Upper lobe of left lung (tissue), 6 donors: ENCODE measurements around the gene FRYL. TPM values are rescaled to one million over a fixed set of nuclear protein-coding genes. Genes with fewer than 3 reads are reported as not detected.
A peak's percentile ranks its signal among the peaks of the same experiment; 100 is the strongest.
"Not testable (repeated sequence)": the region's sequence is repeated elsewhere in the genome, so short reads cannot be mapped to it uniquely, and the experiment has no call there.

Experiments used
- ATAC-seq, 2 donors: fragments of 200-7000 bp; cut with Tn5 transposase; one replicate each; pipeline ENCODE4 v1.9.1; 2022; ENCODE audit warnings: mild to moderate bottlenecking in 2 of 2, moderate library complexity in 2 of 2; ENCODE audit not compliant: low FRiP score in 2 of 2
- DNase-seq, 2 donors: peaks; one replicate each; pipeline ENCODE4 v3.0.0-alpha.2; 2019 to 2020
- H3K27ac ChIP-seq, 4 donors: fragments of 200-600 bp; sonication (generic); one replicate each; pipeline ENCODE4 v1.5.1; 2016 to 2019
- H3K27me3 ChIP-seq, 4 donors: fragments of 200-600 bp; sonication (generic); one replicate each; pipeline ENCODE4 v1.5.1; 2017 to 2019
- H3K36me3 ChIP-seq, 4 donors: fragments of 200-600 bp; sonication (generic); one replicate each; pipeline ENCODE4 v1.5.1; 2016 to 2019
- H3K4me1 ChIP-seq, 4 donors: fragments of 200-600 bp; sonication (generic); one replicate each; pipeline ENCODE4 v1.5.1; 2018 to 2019
- H3K4me3 ChIP-seq, 4 donors: fragments of 200-600 bp; sonication (generic); one replicate each; pipeline ENCODE4 v1.5.1; 2017 to 2019; ENCODE audit warnings: mild to moderate bottlenecking in 2 of 4, moderate library complexity in 1 of 4
- H3K9me3 ChIP-seq, 4 donors: fragments of 200-600 bp; sonication (generic); one replicate each; pipeline ENCODE4 v1.5.1; 2018 to 2019
- EP300 ChIP-seq, 4 donors: sonication (generic); formaldehyde crosslinking; IDR thresholded peaks; one replicate each; pipeline ENCODE4 v1.5.1; 2017; ENCODE audit warnings: antibody characterized with exemption in 4 of 4, control low read depth in 2 of 4
- POLR2A ChIP-seq, 4 donors: fragments of 450-650 bp; IDR thresholded peaks; one replicate each; pipeline ENCODE4 v1.5.1; 2016 to 2017; ENCODE audit warnings: antibody characterized with exemption in 4 of 4, mild to moderate bottlenecking in 2 of 4
- POLR2AphosphoS5 ChIP-seq, 2 donors: sonication (generic); formaldehyde crosslinking; IDR thresholded peaks; one replicate each; pipeline ENCODE4 v1.5.1; 2017; ENCODE audit warnings: antibody characterized with exemption in 2 of 2
- WGBS, 2 donors: methylation state at CpG; one replicate each; pipeline ENCODE4 v1.1.5; 2017 to 2018; 5-methylcytosine and 5-hydroxymethylcytosine counted together
- total RNA-seq, 6 donors: library from RNA; depleted of rRNA in 4 of 6; stranded (reverse); fragments of >200 nt in 4 of 6; gene quantifications; one replicate each; pipeline versions ENCODE4 v1.1.0 to v1.2.1, GENCODE V29; 2016 to 2021
- TF ChIP-seq, protein P1 (sequence below), 6 experiments: fragments of 450-650 bp in 4 of 6; fragments of 200-600 bp in 2 of 6; sonication (generic) in 2 of 6; IDR thresholded peaks; one replicate each; pipeline ENCODE4 v1.5.1; 2016 to 2019; ENCODE audit warnings: antibody characterized with exemption in 6 of 6
- donor health status: DM: no; HTN: no; CAD: no; lungs with moderate emphysema.
- donor health status: DM: no; HTN: yes; CAD: no; lungs with severe emphysema.

Gene FRYL
- 10 to 100 TPM; 48.6 to 96.9 (median 69.2) TPM for total RNA-seq

DNA sequence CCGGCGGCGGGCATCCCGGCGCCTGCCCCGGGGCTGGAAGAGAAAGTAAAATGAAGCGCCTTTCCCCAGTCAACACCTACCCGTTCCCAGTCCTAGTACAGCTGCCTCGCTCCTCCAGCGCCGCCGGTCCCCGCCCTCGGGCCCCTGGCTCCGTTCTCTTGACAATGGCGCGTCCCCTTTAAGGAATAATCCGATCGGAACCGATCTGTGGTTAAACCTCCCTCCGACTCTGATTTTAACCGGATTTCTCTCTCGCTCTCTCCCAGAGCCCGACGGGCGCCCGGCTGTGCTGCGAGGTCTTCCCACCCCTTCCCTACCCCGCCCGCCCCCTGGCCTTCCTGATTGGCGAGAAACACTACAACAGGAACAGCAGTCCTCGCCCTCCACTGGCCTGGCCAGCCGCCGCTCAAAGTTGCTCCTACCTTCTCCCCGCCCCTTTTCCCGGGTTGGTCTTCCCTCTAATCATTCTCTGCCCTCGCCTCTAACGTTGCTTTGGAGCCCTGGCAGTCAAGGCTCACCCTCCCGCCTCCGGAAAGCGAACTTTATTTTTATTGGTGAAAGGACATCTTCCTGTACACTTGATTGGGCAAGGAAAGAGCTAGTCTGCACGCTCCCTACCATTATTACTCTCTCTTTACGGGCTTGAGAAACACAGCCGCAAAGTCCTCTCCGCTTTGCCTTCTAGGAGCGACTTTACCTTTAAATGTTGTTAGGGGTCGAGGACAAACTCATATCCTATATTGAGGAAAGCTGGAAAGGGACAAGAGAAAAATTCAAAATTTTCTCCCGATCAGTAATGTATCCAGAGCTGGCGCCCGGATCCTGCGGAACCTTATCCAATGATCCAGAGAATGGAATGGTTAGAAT is at the start of gene FRYL:
TSS of gene FRYL (minus strand) at position 282 of the 867 bp plus-strand sequence. CDS start 145,869 bp downstream, outside the sequence.
- Histone ChIP-seq H3K4me1 (peaks cover 27 to 37% (median 32%) of the 10 kb centered on the region in 4 donors), H3K27me3 (no peaks in the 10 kb centered on the region), H3K4me3 (peak within 1 kb of the TSS; percentile 85 to 98 (median 88)), H3K27ac (peak within 1 kb of the TSS; percentile 96 to 98 (median 98)), H3K9me3 (no peaks in the 10 kb centered on the region), H3K36me3 (no peaks in the 10 kb centered on the region)
- peak in 2 of 4 donors; percentile 50 to 68 for TF ChIP-seq POLR2A (IDR thresholded peaks at IDR 0.05)
- TF ChIP-seq, protein P1, sequence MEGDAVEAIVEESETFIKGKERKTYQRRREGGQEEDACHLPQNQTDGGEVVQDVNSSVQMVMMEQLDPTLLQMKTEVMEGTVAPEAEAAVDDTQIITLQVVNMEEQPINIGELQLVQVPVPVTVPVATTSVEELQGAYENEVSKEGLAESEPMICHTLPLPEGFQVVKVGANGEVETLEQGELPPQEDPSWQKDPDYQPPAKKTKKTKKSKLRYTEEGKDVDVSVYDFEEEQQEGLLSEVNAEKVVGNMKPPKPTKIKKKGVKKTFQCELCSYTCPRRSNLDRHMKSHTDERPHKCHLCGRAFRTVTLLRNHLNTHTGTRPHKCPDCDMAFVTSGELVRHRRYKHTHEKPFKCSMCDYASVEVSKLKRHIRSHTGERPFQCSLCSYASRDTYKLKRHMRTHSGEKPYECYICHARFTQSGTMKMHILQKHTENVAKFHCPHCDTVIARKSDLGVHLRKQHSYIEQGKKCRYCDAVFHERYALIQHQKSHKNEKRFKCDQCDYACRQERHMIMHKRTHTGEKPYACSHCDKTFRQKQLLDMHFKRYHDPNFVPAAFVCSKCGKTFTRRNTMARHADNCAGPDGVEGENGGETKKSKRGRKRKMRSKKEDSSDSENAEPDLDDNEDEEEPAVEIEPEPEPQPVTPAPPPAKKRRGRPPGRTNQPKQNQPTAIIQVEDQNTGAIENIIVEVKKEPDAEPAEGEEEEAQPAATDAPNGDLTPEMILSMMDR (IDR thresholded peaks at IDR 0.05) = no peak
- no peak for TF ChIP-seq EP300 (IDR thresholded peaks at IDR 0.05)
- TF ChIP-seq POLR2AphosphoS5 (IDR thresholded peaks at IDR 0.05) = peak; percentile 23 to 76
- ATAC-seq (peak; percentile 96 to 99), DNase-seq (peak; percentile 100)
- 0% methylated on average over 41 to 49 of the region's 51 CpGs for WGBS, 2 donors

DNA sequence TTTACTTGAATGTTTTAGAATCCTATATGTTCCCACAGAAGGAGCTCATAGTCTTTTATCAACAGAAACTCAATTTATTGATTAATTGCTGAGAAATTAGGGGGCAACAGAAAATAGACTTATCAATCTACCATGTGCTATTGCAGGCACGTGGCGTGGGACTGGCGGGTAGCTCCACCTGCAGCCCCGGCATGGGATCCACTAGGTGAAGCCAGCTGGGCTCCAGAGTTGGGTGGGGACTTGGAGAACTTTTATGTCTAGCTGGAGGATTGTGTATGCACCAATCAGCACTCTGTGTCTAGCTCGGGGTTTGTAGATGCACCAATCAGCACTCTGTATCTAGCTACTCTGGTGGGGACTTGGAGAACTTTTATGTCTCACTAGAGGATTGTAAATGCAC is 47.5 kb upstream of the FRYL start:
- WGBS, 2 donors = 86 to 91% methylated on average over 5 of the region's 5 CpGs
- H3K4me3 ChIP-seq = no peak overlapping the region
- H3K4me1 ChIP-seq = peaks cover 8 to 15% (median 9%) of the 10 kb centered on the region in 4 donors
- H3K27ac ChIP-seq = no peak overlapping the region
- no peaks in the 10 kb centered on the region for H3K9me3 ChIP-seq
- no peaks in the 10 kb centered on the region for H3K27me3 ChIP-seq
- TF ChIP-seq POLR2AphosphoS5 (IDR thresholded peaks at IDR 0.05) = no peak
- TF ChIP-seq POLR2A (IDR thresholded peaks at IDR 0.05) = no peak
- no peak for TF ChIP-seq EP300 (IDR thresholded peaks at IDR 0.05)
- TF ChIP-seq, protein P1 (IDR thresholded peaks at IDR 0.05) = no peak
- ATAC-seq (no peak), DNase-seq (no peak)
- no peaks in the 10 kb centered on the region for H3K36me3 ChIP-seq

DNA sequence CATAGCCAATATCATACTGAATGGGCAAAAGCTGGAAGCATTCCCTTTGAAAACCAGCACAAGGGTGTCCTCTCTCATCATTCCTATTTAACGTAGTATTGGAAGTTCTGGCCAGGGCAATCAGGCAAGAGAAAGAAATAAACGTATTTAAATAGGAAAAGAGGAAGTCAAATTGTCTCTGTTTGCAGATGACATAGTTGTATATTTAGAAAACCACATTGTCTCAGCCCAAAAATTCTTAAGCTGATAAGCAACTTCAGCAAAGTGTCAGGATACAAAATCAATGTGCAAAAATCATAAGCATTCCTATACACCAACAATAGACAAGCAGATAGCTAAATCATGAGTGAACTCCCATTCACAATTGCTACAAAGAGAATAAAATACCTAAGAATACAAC is 41.4 kb upstream of the FRYL start:
- not testable (repeated sequence) for DNase-seq, ATAC-seq, H3K36me3 ChIP-seq, H3K4me3 ChIP-seq, H3K4me1 ChIP-seq, H3K9me3 ChIP-seq, H3K27ac ChIP-seq, H3K27me3 ChIP-seq
- WGBS, 2 donors = 49 to 57% methylated on average over 2 of the region's 2 CpGs

DNA sequence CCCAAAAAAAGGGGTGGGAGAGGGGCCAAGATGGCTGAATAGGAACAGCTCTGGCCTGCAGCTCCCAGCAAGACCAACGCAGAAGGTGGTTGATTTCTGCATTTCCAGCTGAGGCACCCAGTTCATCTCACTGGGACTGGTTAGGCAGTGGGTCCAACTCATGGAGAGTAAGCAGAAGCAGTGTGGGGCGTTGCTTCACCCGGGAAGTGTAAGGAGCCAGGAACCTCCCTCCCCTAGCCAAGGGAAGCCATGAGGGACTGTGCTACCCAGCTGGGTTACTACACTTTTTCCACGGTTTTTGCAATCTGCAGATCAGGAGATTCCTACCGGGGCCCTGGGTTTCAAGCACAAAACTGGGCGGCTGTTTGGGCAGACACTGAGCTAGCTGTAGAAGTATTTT is 36.9 kb upstream of the FRYL start:
- ATAC-seq = no peak
- 91 to 95% methylated on average over 4 to 6 of the region's 6 CpGs for WGBS, 2 donors
- H3K4me1 ChIP-seq = no peaks in the 10 kb centered on the region

DNA sequence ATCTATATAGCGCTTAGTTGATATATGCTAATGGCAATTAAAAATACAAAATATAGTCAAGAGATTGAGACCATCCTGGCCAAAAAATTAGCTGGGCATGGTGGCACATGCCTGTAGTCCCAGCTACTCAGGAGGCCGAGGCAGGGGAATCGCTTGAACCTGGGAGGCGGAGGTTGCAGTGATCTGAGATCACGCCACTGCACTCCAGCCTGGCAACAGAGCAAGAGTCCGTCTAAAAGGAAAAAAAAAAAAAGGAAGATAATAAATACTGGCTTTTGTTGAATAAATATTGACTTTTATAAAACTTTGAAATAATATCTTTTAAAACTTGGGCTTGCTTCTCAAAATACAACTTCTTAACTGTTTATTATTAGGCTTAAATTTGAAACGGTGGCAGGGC is 36.2 kb upstream of the FRYL start:
- ATAC-seq, H3K36me3 ChIP-seq, H3K27ac ChIP-seq, H3K27me3 ChIP-seq, DNase-seq, H3K4me3 ChIP-seq, H3K4me1 ChIP-seq, H3K9me3 ChIP-seq: not testable (repeated sequence)
- 86 to 91% methylated on average over 7 of the region's 7 CpGs for WGBS, 2 donors

More for the DNA sequence above, 36.9 kb upstream of the FRYL start:
- Histone ChIP-seq H3K36me3 (no peaks in the 10 kb centered on the region), H3K4me3 (no peak overlapping the region), H3K27me3 (no peaks in the 10 kb centered on the region), H3K9me3 (no peaks in the 10 kb centered on the region), H3K27ac (no peak overlapping the region)
- TF ChIP-seq, protein P1 (IDR thresholded peaks at IDR 0.05) = no peak
- no peak for TF ChIP-seq POLR2AphosphoS5 (IDR thresholded peaks at IDR 0.05)
- no peak for DNase-seq

DNA sequence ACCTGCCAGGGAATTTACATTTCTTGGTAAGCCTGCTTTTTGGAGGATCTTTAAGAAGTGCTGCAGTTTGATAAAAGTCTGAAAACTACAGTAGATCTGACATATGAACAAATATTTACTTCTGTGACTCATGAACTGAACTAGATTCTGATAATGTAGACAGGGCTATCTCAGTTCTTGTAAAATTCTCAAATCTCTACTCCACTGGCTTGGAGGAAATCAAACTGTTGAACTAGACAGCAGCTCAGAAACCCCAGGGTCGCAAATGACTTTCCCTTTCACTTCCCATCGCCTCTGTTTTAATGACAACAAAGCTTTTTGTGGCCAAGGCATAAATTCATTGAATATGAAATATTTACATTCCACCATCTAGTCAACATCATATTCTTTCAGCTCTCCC is 35.4 kb upstream of the FRYL start:
- Histone ChIP-seq H3K27ac (no peak overlapping the region), H3K4me1 (no peaks in the 10 kb centered on the region), H3K27me3 (no peaks in the 10 kb centered on the region), H3K9me3 (no peaks in the 10 kb centered on the region), H3K36me3 (no peaks in the 10 kb centered on the region), H3K4me3 (no peak overlapping the region)
- 18 to 21% methylated on average over 2 of the region's 2 CpGs for WGBS, 2 donors
- ATAC-seq (no peak), DNase-seq (no peak)
- no peak for TF ChIP-seq POLR2A (IDR thresholded peaks at IDR 0.05)
